Measurements from ENCODE around the gene FGF14. TPM values are rescaled to one million over a fixed set of nuclear protein-coding genes. Genes with fewer than 3 reads are reported as not detected.

The FGF14 gene
- total RNA-seq, 1 experiment from 2014 or later, result 0.22 TPM

GRCh38 chr13:101911752-101912151, 490.1 kb downstream of the FGF14 start:
- H3K23me2 ChIP-seq (ENCODE audit: insufficient read length, low read depth, low read length, poor library complexity, severe bottlenecking), result peaks cover 9% of the 10 kb centered on the region
- no peak overlapping the region for H2BK5ac ChIP-seq (ENCODE audit: insufficient read length, low read length)
- H3K9ac ChIP-seq (ENCODE audit: extremely low read depth, insufficient read length, low read length), result no peak overlapping the region
- H3K27ac ChIP-seq (ENCODE audit: insufficient read length, low read depth, low read length), result no peak overlapping the region
- no peak overlapping the region for H3K18ac ChIP-seq (ENCODE audit: insufficient read length, low read depth, low read length)
- no peak overlapping the region for H3T11ph ChIP-seq (ENCODE audit: low read length)
- peaks cover 10% of the 10 kb centered on the region; the same call in 1 of the 2 replicates for H3K27me3 ChIP-seq (ENCODE audit: insufficient read depth, low read length)
- Mint-ChIP-seq H3K36me3 (ENCODE audit: insufficient read depth in 1 of 3, low read depth in 3 of 3) (no peaks in the 10 kb centered on the region), H3K4me1 (peaks cover 10% of the 10 kb centered on the region in 2 experiments), H3K27ac (no peak overlapping the region), H3K27me3 (ENCODE audit: low read depth) (peaks cover 33% of the 10 kb centered on the region), H3K4me3 (no peak overlapping the region), H3K9me3 (no peaks in the 10 kb centered on the region; a peak in 1 of 5 replicates)
- no peak overlapping the region for H3K23ac ChIP-seq (ENCODE audit: insufficient read length, low read depth, low read length)
- TF ChIP-seq CTCF (conservative IDR thresholded peaks at IDR 0.05), result no peak
- no peak overlapping the region for H4K91ac ChIP-seq (ENCODE audit: insufficient read length, low read depth, low read length)
- no peaks in the 10 kb centered on the region for H3K4me1 ChIP-seq (ENCODE audit: insufficient read depth, low read length)
- H4K5ac ChIP-seq (ENCODE audit: insufficient read length, low read depth, low read length), result no peak overlapping the region
- no peaks in the 10 kb centered on the region for H3K9me3 ChIP-seq (ENCODE audit: control insufficient read depth, low read depth, low read length)
- H2AK5ac ChIP-seq (ENCODE audit: insufficient read length, low read length), result no peak overlapping the region
- no peaks in the 10 kb centered on the region for H3K79me1 ChIP-seq (ENCODE audit: insufficient read depth, low read depth, low read length, poor library complexity, severe bottlenecking)
- no peak overlapping the region for H2AFZ ChIP-seq (ENCODE audit: low read length)
- no peak overlapping the region for H2BK20ac ChIP-seq (ENCODE audit: low read depth, low read length, poor library complexity, severe bottlenecking)
- H3K4ac ChIP-seq (ENCODE audit: low read depth, low read length), result no peak overlapping the region
- no peaks in the 10 kb centered on the region for H3K79me2 ChIP-seq (ENCODE audit: insufficient read depth, low read length)
- no peak overlapping the region for H4K8ac ChIP-seq (replicated peaks; ENCODE audit: insufficient read length, low read depth, low read length)
- no peak overlapping the region for H3K4me2 ChIP-seq (ENCODE audit: insufficient read depth, insufficient read length, low read length)
- no peak overlapping the region for H3K14ac ChIP-seq (ENCODE audit: insufficient read depth, low read length)
- H2BK15ac ChIP-seq (ENCODE audit: low read depth, low read length), result no peak overlapping the region
- no peak overlapping the region for H2BK120ac ChIP-seq (ENCODE audit: low read depth, low read length, poor library complexity, severe bottlenecking)
- no peak overlapping the region for H3K56ac ChIP-seq (ENCODE audit: insufficient read length, low read depth, low read length)
- no CpG with 5 or more reads among the region's 2 CpGs for WGBS (ENCODE audit: extremely low coverage, insufficient read length, low lambda C conversion rate)
- DNase-seq, result no peak
- H4K20me1 ChIP-seq (ENCODE audit: control insufficient read depth, insufficient read depth, insufficient read length), result no peaks in the 10 kb centered on the region
- H2BK12ac ChIP-seq (ENCODE audit: insufficient read length, low read depth, low read length), result no peak overlapping the region

Data from H9 (cell line).